K562 (cell line): ENCODE measurements around the gene PLCB3. TPM values are rescaled to one million over a fixed set of nuclear protein-coding genes. Genes with fewer than 3 reads are reported as not detected.
A peak's percentile ranks its signal among the peaks of the same experiment; 100 is the strongest.

Experiments used
- ATAC-seq: fragments of 200-7000 bp; cut with Tn5 transposase; 3 replicates; pipeline ENCODE4 v1.9.1; 2020; ENCODE audit warnings: moderate library complexity
- BruUV-seq: library from RNA; stranded (reverse); fragments of 400-500 nt; replicated peaks from 2 replicates; lab custom pipeline; 2021; lab: Mats Ljungman, UMichigan
- CTCF ChIA-PET: fragments of 300-600 bp; formaldehyde crosslinking; extraction: SDS; loops from one replicate; lab custom pipeline; 2021; ENCODE audit warnings: low intra/inter-chr PET ratio; lab: Yijun Ruan, JAX
- POLR2A ChIA-PET: fragments of 300-600, 350-650 bp; sonication (Branson Sonifier 250); formaldehyde crosslinking; extraction: SDS; loops from one replicate; lab custom pipeline; 2021; ENCODE audit warnings: antibody characterized with exemption, inconsistent platforms; lab: Yijun Ruan, JAX
- DNase-seq, 4 experiments: peaks; one replicate each; pipeline versions ENCODE4 v3.0.0 to v3.0.0-alpha.2; 2011 to 2018; ENCODE audit warnings: low spot score in 3 of 4, mixed read lengths in 3 of 4; ENCODE audit errors: extremely low read depth in 1 of 4
- FAIRE-seq: peaks from 2 replicates; lab custom pipeline; 2011; peaks lifted over from hg19 to GRCh38; lab: Jason Lieb, UNC
- H2AFZ ChIP-seq: 2 replicates; pipeline ENCODE4 v1.6.0; 2011; ENCODE audit warnings: low read depth, low read length, control low read depth, inconsistent platforms
- H3K27ac ChIP-seq: fragments of 200-600 bp; 3 replicates; pipeline ENCODE4 v1.8.0; 2011; ENCODE audit warnings: low read depth, mild to moderate bottlenecking, control low read depth, inconsistent platforms, low read length, moderate library complexity, mixed read lengths; ENCODE audit errors: extremely low read depth
- H3K27me3 ChIP-seq, 2 experiments: fragments of 300-600 bp in 1 of 2; 2 replicates in 1 of 2; 3 replicates in 1 of 2; pipeline versions ENCODE4 v1.6.0 to v1.8.0; 2011; ENCODE audit warnings: inconsistent platforms in 2 of 2, low read length in 2 of 2, mild to moderate bottlenecking in 1 of 2, mixed read lengths in 1 of 2, moderate library complexity in 1 of 2; ENCODE audit not compliant: control insufficient read depth in 2 of 2, insufficient read depth in 2 of 2
- H3K36me3 ChIP-seq: fragments of 300-600 bp; 3 replicates; pipeline ENCODE4 v1.8.0; 2011; ENCODE audit warnings: mild to moderate bottlenecking, low read length, inconsistent platforms; ENCODE audit not compliant: control insufficient read depth, insufficient read depth
- H3K4me1 ChIP-seq, 2 experiments: fragments of 200-600 bp in 1 of 2; replicated peaks in 1 of 2; 2 replicates in 1 of 2; 3 replicates in 1 of 2; pipeline versions ENCODE4 v1.5.1 to v1.8.0; 2011; ENCODE audit warnings: inconsistent platforms in 2 of 2, low read length in 2 of 2, mild to moderate bottlenecking in 1 of 2, mixed read lengths in 1 of 2, moderate library complexity in 1 of 2; ENCODE audit not compliant: control insufficient read depth in 2 of 2, insufficient read depth in 2 of 2
- H3K4me2 ChIP-seq: 2 replicates; pipeline ENCODE4 v1.6.1; 2011; ENCODE audit warnings: low read length, control low read depth, inconsistent platforms, mixed read lengths; ENCODE audit not compliant: insufficient read depth
- H3K4me3 ChIP-seq: fragments of 200-600 bp; sonication (generic), shearing (Covaris generic); 2 replicates; pipeline ENCODE4 v1.5.1; 2016; ENCODE audit warnings: control low read depth, inconsistent platforms
- H3K79me2 ChIP-seq: fragments of 200-600 bp; 3 replicates; pipeline ENCODE4 v1.8.0; 2011; ENCODE audit warnings: low read length, inconsistent platforms; ENCODE audit not compliant: control insufficient read depth, insufficient read depth
- H3K9ac ChIP-seq, 2 experiments: 2 replicates each; pipeline versions ENCODE4 v1.6.0 to v1.6.1; 2011; ENCODE audit warnings: low read depth in 2 of 2, low read length in 2 of 2, control low read depth in 1 of 2, inconsistent platforms in 1 of 2, mild to moderate bottlenecking in 1 of 2, mixed read lengths in 1 of 2; ENCODE audit not compliant: insufficient read depth in 1 of 2
- H3K9me1 ChIP-seq: one replicate; pipeline ENCODE4 v1.6.0; 2011; ENCODE audit warnings: inconsistent platforms, mild to moderate bottlenecking, low read length, moderate library complexity; ENCODE audit not compliant: control insufficient read depth, insufficient read depth
- H3K9me3 ChIP-seq: replicated peaks from 2 replicates; pipeline ENCODE4 v1.5.1; 2011; ENCODE audit warnings: low read depth, low read length, inconsistent platforms; ENCODE audit not compliant: control insufficient read depth, insufficient read depth
- H4K20me1 ChIP-seq: replicated peaks from 2 replicates; pipeline ENCODE4 v1.6.1; 2011; ENCODE audit warnings: low read length, inconsistent platforms, mixed read lengths; ENCODE audit not compliant: control insufficient read depth, insufficient read depth
- ATF1 ChIP-seq, 2 experiments: fragments of 450-650 bp in 1 of 2; IDR thresholded peaks; 2 replicates each; pipeline ENCODE4 v1.6.1; 2016; ENCODE audit warnings: missing compliant biosample characterization in 1 of 2, missing genetic modification characterization in 1 of 2
- ATF2 ChIP-seq: sonication (generic); formaldehyde crosslinking; IDR thresholded peaks from 2 replicates; pipeline ENCODE4 v1.8.1; 2022; ENCODE audit warnings: missing genetic modification reagents
- BRD9 ChIP-seq: fragments of 450-650 bp; IDR thresholded peaks from 2 replicates; pipeline ENCODE4 v1.6.1; 2018; ENCODE audit warnings: low read depth; ENCODE audit not compliant: partially characterized antibody
- NR4A1 ChIP-seq, 2 experiments: fragments of 250-450 bp in 1 of 2; fragments of 450-650 bp in 1 of 2; sonication (Bioruptor Pico) in 1 of 2; IDR thresholded peaks; 2 replicates each; pipeline versions ENCODE4 v1.4.0 to v1.6.1; 2016 to 2020; ENCODE audit warnings: mild to moderate bottlenecking in 2 of 2, missing compliant biosample characterization in 1 of 2, missing genetic modification characterization in 1 of 2, moderate library complexity in 1 of 2
- TFE3 ChIP-seq: fragments of 450-650 bp; formaldehyde crosslinking; IDR thresholded peaks from 2 replicates; pipeline ENCODE4 v1.4.0; 2020; ENCODE audit warnings: mild to moderate bottlenecking, mixed read lengths
- WGBS: fragments of 100-300 bp; shearing (Covaris generic); methylation state at CpG from one replicate; pipeline ENCODE4 v1.1.6; 2016; ENCODE audit warnings: low coverage, mixed read lengths; ENCODE audit not compliant: insufficient coverage; ENCODE audit errors: missing lambda C conversion rate; 5-methylcytosine and 5-hydroxymethylcytosine counted together
- in situ Hi-C: fragments of 300-500 bp; cut with MboI; formaldehyde crosslinking; loops from 4 replicates; pipeline ENCODE4 v1.15.0; 2018; ENCODE audit warnings: inconsistent platforms, mixed read lengths
- intact Hi-C: fragments of 100-400 bp; cut with micrococcal nuclease; formaldehyde crosslinking; loops from 2 replicates; pipeline ENCODE4 v1.14.2; 2022
- polyA plus RNA-seq, 8 experiments: library from polyadenylated mRNA; depleted of rRNA in 4 of 8; stranded (reverse) in 5 of 8; unstranded in 3 of 8; fragments of >200 nt; fragmentation: Nextera tagmentation in 2 of 8; fragmentation: Illumina TruSeq in 1 of 8; extraction: Ambion mirVana in 2 of 8; extraction: Trizol in 1 of 8; gene quantifications; 2 replicates each; pipeline versions ENCODE4 v1.2.1 to v1.2.3, GENCODE V29; 2011 to 2014; ENCODE audit warnings: inconsistent platforms in 1 of 8, missing spikeins in 1 of 8
- total RNA-seq, 7 experiments: library from RNA; depleted of rRNA in 6 of 7; stranded (reverse); fragments of >200 nt in 6 of 7; fragmentation: Illumina TruSeq in 2 of 7; extraction: Trizol in 2 of 7; gene quantifications; 2 replicates each; pipeline versions ENCODE4 v1.2.1 to v1.2.3, GENCODE V29; 2011 to 2021; ENCODE audit warnings: low replicate concordance in 1 of 7

PLCB3 gene
- total and polyA plus RNA-seq, 9 of the 15 experiments (the other 6 are each of a cell fraction or from before 2014, with no cell fraction given): 0.31 to 44.8 (median 14.6) TPM

- TF ChIP-seq TFE3 (CRISPR knock-in tag): no peak
- no peak for TF ChIP-seq NR4A1 (CRISPR knock-in tag; IDR thresholded peaks at IDR 0.05)
- TF ChIP-seq NR4A1 (tag; IDR thresholded peaks at IDR 0.05): 0 out of 2 replicates have a peak, but pooled peaks have one; percentile 7
Observed at GRCh38 chr11:64230985-64231365, 20.4 kb upstream of the PLCB3 start (continued).

- peaks cover 37 to 80% of the 10 kb centered on the region in 2 experiments for H3K4me1 ChIP-seq
- no peaks in the 10 kb centered on the region for H4K20me1 ChIP-seq
- BruUV-seq: no TSS peak
- peak overlapping the region; percentile 67 for H3K4me2 ChIP-seq
- 40% methylated on average over 5 of the region's 7 CpGs for WGBS
- peaks cover 53% of the 10 kb centered on the region for H3K79me2 ChIP-seq
- H3K36me3 ChIP-seq: peaks cover 20% of the 10 kb centered on the region; the same call in 2 of the 3 replicates
- peak overlapping the region; percentile 48 to 71; a peak in 3 of 4 replicates for H3K9ac ChIP-seq
- intact Hi-C loops (loop anchor here (2.0 kb wide), 2 partner anchors 25 to 47 kb away; partner anchors contain the start of gene FERMT3), in situ Hi-C loops (no loop called here)
- no peaks in the 10 kb centered on the region for H3K9me3 ChIP-seq
- no peaks in the 10 kb centered on the region for H3K9me1 ChIP-seq
- no peak overlapping the region for H3K4me3 ChIP-seq
- FAIRE-seq (peak; percentile 74), DNase-seq (peak in 2 of 4 experiments; percentile 25 to 69), ATAC-seq (peak; percentile 14)
- no peaks in the 10 kb centered on the region for H3K27me3 ChIP-seq
- peak overlapping the region; percentile 47 for H3K27ac ChIP-seq
- H2AFZ ChIP-seq: no peak overlapping the region
- no peak for TF ChIP-seq ATF1 (CRISPR knock-in tag; IDR thresholded peaks at IDR 0.05)
- no peak for TF ChIP-seq ATF1 (tag; IDR thresholded peaks at IDR 0.05)
- no peak for TF ChIP-seq ATF2 (CRISPR knock-in tag)
- no peak for TF ChIP-seq BRD9
- CTCF ChIA-PET: no interaction called here
- POLR2A ChIA-PET: interaction anchor here (0.6 to 2.5 kb wide), 5 partner anchors 8 to 1172 kb away, joined by 3 to 11 read pairs (median 3); partner anchors contain the start of genes FERMT3 and FKBP2
Observed at GRCh38 chr11:64231546-64231945, 19.8 kb upstream of the PLCB3 start.
